Measurements from ENCODE around the gene GNG7.
"Not testable (repeated sequence)": the region's sequence is repeated elsewhere in the genome, so short reads cannot be mapped to it uniquely, and the experiment has no call there.

GNG7 gene

DNA sequence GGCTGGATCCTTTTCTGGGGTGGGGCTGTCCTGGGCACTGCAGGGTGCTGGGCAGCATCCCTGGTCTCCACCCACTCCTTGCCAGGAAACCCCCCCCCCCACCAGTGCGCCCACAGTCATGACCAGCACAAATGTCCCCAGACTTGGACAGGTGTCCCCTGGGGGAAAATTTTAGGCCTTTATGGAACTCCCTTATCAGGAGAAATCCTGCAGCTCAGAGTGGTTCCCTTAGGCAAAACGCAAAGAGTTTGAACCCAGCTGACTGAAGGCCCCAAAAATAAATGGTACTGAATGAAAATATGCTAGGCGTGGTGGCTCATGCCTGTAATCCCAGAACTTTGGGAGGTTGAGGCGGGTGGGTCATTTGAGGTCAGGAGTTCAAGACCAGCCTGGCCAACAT, 174.8 kb downstream of the GNG7 start:
- no peak for DNase-seq

- no peak for DNase-seq
These were observed 175.3 kb downstream of the GNG7 start for GRCh38 chr19:2527171-2527570.

GRCh38 chr19:2524840-2525723, 177.4 kb downstream of the GNG7 start:
- DNase-seq, result no peak

GRCh38 chr19:2524361-2524839, 178.1 kb downstream of the GNG7 start:
- DNase-seq, result no peak

GRCh38 chr19:2523630-2524311, 178.7 kb downstream of the GNG7 start:
- no peak for DNase-seq

DNA sequence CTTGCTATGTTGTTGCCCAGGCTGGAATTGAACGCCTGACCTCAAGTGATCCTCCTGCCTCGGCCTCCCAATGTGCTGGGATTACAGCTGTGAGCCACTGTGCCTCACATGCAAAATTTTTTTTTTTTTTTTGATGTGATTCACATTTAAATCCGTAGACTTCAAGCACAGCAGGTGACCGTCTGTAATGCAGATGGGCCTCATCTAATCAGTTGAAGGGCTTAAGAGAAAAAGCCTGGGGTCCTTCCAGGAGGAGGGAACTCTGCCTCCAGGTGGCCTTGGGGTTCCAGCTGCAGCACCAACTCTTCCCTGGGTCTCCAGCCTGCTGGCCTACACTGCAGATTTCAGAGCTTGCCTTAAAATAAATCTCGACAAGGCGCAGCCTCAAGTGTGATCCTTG, 183.0 kb downstream of the GNG7 start:
- no peak for DNase-seq

DNA sequence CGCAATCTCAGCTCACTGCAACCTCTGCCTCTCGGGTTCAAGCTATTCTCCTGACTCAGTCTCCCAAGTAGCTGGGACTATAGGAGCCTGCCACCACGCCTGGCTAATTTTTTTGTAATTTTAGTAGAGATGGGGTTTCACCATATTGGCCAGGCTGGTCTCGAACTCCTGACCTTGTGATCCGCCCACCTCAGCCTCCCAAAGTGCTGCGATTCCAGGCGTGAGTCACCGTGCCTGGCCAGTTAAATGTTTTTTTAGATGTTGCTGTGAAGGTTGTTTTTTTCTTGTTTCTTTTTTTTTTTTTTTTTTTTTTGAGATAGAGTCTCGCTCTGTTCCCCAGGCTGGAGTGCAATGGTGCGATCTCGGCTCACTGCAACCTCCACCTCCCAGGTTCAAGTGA, 183.6 kb downstream of the GNG7 start:
- not testable (repeated sequence) for DNase-seq

DNA sequence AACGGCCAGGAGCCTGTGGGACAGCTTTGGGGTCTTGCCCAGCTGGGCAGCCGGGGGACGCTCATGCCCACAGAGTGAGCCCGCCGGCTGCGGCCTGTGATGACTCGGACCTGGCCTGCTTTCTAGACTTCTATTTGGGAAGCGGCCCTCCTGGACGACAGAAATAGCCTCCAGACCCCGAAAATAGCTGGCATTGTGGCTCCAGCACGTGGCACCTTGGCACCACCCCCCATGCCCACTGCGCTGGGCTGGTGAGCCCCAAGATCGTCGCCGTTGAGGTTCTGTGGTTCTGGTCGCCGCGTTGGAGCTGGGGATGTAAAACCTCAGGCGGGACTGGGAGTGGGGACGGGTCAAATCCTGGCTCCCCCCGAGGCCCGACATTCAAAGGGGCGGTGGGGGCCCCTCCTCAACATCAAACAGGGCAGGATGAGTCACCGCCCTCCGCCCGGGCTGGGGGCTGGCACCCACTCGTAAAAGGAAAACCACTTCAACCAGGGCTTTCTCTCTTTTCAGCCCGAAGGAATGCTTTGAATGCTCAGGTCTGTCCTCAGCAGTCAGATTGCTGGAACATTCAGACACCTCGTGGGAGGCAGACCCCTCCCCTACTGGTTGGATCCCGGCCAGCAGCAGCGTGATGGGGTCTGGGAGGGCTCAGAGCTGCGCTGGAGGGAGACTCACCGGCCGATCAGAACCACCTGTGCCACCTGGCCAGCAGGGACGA, 184.5 kb downstream of the GNG7 start:
- DNase-seq, result peak; percentile 23 to 28

DNA sequence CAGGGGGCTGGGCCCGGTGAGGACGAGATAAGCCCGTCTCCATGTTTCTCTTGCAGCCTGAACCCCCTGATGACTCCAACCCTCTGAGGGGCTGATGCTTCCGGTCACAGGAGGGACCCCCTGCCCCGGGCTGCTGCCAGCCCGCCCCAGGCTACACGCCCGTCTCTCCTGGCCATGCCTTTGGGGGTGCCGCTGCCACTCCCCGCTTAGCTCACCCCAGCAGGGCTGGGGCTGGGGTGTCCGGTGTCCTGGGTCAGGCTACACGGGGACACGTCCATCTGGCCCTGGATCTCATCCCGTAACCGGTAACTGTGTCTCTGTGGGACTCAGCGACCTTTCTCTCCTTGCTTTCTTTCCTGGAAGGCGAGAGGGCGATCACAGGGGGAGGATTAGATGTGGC, 185.8 kb downstream of the GNG7 start:
- no peak for DNase-seq

DNA sequence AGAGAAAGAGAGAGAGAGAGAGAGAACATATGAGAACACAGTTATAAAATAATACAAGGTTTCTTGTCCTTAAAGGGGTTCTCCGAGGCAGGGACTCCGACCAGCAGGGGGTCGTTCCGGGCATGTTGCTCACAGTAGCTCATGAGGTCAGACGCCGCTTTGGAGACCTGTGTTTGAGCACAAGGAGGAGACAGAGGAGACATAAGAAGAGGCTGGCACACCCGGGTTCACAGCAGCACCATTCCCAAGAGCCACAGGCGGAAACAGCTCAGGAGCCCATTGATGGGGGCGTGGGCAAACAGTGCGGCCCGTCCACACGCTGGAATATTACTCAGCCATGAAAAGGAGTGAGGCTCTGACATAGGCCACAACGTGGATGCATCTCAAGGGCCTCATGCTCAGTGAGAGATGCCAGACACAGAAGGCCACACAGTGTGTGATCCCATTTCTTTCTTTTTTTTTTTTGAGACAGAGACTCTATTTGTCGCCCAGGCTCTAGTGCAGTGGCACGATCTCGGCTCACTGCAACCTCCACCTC, 187.4 kb downstream of the GNG7 start:
- no peak for DNase-seq

DNA sequence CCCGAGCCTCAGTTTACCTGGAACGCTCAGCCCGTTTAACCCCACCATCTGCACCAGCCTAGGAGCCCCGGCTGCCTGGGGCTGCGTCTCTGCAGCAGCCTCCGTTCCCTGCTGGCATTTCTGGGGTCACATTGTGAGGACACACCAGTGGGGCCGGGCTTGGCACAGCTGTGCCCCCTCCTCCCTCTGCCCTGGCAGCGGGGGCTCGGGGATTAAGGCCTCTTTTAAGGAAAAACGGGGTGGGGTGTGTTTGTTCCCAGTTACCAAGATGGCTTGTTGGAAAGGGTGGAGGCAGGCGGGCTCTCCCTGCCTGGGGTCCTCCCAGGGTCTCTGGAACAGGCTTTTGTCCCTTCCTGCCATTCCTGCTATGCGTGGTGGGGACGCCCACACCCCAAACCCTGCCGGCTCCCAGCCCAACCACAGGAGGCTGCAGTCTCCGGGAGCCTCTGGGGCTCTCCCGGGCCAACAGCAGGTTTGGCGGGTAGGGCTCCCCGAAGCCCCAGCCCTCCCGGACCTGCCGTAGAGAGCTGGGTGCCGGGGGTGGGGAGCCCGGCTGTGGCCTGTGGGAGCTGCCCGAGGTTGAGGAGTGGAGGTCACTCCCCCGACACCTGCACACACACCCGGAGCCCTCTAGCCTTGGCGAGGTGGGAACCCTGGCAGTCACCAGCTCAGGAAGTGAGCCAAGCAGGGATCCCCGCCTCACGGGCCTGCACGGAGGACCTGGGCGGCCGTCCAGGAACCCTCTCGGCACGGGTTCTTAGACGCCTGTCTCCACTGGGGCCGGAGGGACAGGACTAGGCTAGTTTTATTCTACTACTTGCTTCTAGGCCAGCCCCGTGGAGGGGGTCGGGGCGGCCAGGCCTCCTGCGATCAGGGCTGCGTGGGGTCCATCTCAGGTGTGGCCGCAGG, 189.7 kb downstream of the GNG7 start:
- DNase-seq, result no peak

- DNase-seq, result no peak
These were observed 190.5 kb downstream of the GNG7 start for GRCh38 chr19:2511991-2512390.

DNA sequence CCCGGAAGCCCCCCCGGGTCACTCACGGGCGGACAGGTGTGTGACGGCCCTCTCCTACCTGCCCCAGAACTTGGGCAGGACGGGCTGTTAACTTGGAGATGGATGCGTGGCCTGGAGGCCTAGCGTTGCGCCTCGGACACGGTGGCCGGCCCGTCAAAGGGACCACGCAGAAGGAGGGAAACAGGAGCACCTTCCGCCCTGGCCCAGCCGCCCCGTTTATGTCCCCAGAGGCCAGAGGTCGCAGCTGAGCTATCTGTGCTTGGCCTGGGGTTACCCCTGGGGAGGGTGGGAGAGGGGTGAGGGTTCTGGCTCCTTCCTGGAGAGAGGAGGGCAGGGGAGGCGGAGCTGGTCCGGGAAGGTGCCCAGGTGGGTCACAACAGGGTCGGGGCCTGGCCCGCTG, 190.9 kb downstream of the GNG7 start:
- DNase-seq, result no peak

- no peak for DNase-seq
These were observed 193.4 kb downstream of the GNG7 start for GRCh38 chr19:2509096-2509495.

GRCh38 chr19:2507109-2507508, 195.4 kb downstream of the GNG7 start:
- peak in 1 of 2 donors; percentile 38 for DNase-seq

DNA sequence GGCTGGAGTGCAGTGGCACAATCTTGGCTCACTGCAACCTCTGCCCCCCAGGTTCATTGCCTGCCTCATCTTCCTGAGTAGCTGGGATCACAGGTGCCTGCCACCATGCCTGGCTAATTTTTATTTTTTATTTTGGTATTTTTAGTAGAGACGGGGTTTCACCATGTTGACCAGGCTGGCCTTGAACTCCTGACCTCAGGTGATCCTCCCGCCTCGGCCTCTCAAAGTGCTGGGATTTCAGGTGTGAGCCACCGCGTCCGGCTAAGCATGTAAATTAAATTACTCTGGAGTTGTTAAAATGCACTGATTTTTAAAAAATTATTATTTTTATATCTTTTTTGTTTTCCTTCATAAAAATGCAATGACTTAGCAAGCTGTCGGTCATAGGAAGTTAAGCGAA, 195.8 kb downstream of the GNG7 start:
- not testable (repeated sequence) for DNase-seq

- peak; percentile 73 to 75 for DNase-seq
These were observed 198.9 kb downstream of the GNG7 start for GRCh38 chr19:2503521-2504109.

GRCh38 chr19:2500841-2501261, 201.6 kb downstream of the GNG7 start:
- DNase-seq, result no peak

- DNase-seq, result no peak
These were observed 202.3 kb downstream of the GNG7 start for GRCh38 chr19:2500156-2500555.

DNA sequence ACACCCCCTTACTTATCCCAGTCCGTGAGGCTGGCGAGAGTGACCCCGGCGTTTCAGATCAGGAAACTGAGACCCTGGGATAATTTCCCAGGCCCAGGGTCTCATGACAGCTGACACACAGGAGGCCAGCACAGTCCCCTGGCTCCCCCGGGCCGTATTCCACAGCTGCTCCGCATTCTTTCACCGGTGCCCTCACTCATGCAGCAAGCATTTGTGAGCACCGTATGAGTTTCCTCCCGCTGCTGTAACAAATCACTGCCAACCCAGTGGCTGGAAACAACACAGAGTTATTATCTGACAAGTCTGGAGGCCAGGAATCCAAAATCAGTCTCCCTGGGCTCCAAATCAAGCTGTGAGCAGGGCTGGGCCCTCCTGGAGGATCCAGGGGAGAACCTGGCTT, 205.3 kb downstream of the GNG7 start:
- no peak for DNase-seq

DNA sequence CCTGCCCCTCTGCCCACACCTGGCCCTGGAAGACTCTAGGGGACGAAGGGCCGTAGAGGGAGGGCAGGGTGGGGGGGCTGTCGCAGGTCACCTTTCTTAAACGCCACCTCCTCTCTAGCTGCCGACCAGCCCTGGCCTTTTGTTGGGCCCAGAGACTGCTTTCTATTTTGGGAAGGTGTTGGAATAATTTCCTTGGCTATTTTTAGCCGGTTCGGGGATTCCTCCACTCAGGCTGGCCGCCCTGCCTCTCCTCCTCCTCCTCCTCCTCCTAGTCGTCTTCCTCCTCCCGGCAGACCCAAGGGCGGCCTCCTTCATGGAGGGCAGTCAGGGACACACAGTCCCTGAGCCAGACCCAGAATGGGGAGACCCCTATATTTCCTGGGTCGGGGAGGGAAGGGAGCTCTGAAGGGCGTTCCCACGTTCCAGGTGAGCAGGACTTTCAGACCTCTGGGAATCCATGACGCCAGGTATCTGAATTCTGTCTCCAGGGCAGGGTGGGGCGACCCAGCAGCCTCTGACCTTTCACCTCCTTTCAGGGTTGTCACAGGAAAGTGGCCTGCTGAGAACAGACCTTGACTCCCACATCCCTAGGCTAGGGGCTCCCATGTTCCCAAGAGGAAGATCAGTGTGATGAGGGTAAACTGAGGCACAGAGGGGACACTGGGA, 206.7 kb downstream of the GNG7 start:
- no peak for DNase-seq
